Measurements from ENCODE around the gene C5orf47. TPM values are rescaled to one million over a fixed set of nuclear protein-coding genes. Genes with fewer than 3 reads are reported as not detected.

C5orf47 gene
- total and polyA plus RNA-seq, 10 of the 15 experiments (the other 5 are each of a cell fraction or from before 2014, with no cell fraction given) = 0.04 TPM; not detected in 9

- TF ChIP-seq ZBTB11 (CRISPR knock-in tag; IDR thresholded peaks at IDR 0.05) = no peak
- TF ChIP-seq KAT2A (conservative IDR thresholded peaks at IDR 0.05; ENCODE audit: control insufficient read depth, low read depth, low read length) = no peak
These were observed 21.4 kb downstream of the C5orf47 start (continued) for GRCh38 chr5:174010365-174010764.

GRCh38 chr5:174011441-174011840, 22.5 kb downstream of the C5orf47 start:
- Histone ChIP-seq H2AFZ (ENCODE audit: control insufficient read depth, low read depth, low read length) (no peak overlapping the region), H3K27ac (ENCODE audit: control insufficient read depth, insufficient read depth) (no peak overlapping the region), H3K79me2 (ENCODE audit: control insufficient read depth, insufficient read depth, low read length) (no peaks in the 10 kb centered on the region), H3K4me2 (ENCODE audit: control insufficient read depth, insufficient read depth) (no peak overlapping the region), H3K4me3 (no peak overlapping the region), H3K36me3 (ENCODE audit: control insufficient read depth in 2 of 2, insufficient read depth in 2 of 2, low read length in 1 of 2) (no peaks in the 10 kb centered on the region), H4K20me1 (ENCODE audit: control insufficient read depth, insufficient read depth) (no peaks in the 10 kb centered on the region), H3K4me1 (ENCODE audit: control insufficient read depth, insufficient read depth, low read length) (no peaks in the 10 kb centered on the region), H3K27me3 (replicated peaks in 1 of 2; ENCODE audit: control insufficient read depth in 2 of 2, insufficient read depth in 2 of 2, low read length in 1 of 2) (peaks cover 0 to 2% of the 10 kb centered on the region in 2 experiments; a peak in 1 of 4 replicates), H3K9ac (ENCODE audit: control insufficient read depth, insufficient read depth, low read length) (no peak overlapping the region), H3K9me3 (replicated peaks; ENCODE audit: control insufficient read depth, insufficient read depth, low read length) (no peaks in the 10 kb centered on the region)
- FAIRE-seq (no peak), DNase-seq (ENCODE audit: low read depth, low spot score) (no peak), ATAC-seq (no peak)
- CTCF ChIA-PET = no interaction called here
- no TSS peak for BruUV-seq (replicated peaks)
- in situ Hi-C loops (cut with MboI) = no loop called here
- 9% methylated on average over 3 of the region's 3 CpGs for WGBS (ENCODE audit: insufficient coverage, insufficient replicate concordance, low lambda C conversion rate, missing lambda C conversion rate)
- intact Hi-C loops (cut with micrococcal nuclease; ENCODE audit: unreplicated experiment) = no loop called here
- RAD21 ChIA-PET (ENCODE audit: unreplicated experiment) = no interaction called here
- POLR2A ChIA-PET = no interaction called here
- SMC1A ChIA-PET (ENCODE audit: uncharacterized antibody, unreplicated experiment) = no interaction called here
- TF ChIP-seq TARDBP (IDR thresholded peaks at IDR 0.05; ENCODE audit: borderline replicate concordance) (no peak), ATF7 (IDR thresholded peaks at IDR 0.05; ENCODE audit: low read depth) (no peak), HCFC1 (IDR thresholded peaks at IDR 0.05; ENCODE audit: low read length) (no peak), ZNF592 (IDR thresholded peaks at IDR 0.05) (no peak), BCL3 (IDR thresholded peaks at IDR 0.05; ENCODE audit: borderline replicate concordance, insufficient read depth, low read depth, low read length, poor library complexity, severe bottlenecking) (no peak), PBX3 (IDR thresholded peaks at IDR 0.05; ENCODE audit: insufficient replicate concordance, low read depth, low read length) (no peak)

All from GM12878 (cell line).